A549 (cell line): ENCODE data around the gene LYRM2. TPM values are rescaled to one million over a fixed set of nuclear protein-coding genes. Genes with fewer than 3 reads are reported as not detected.

Experiments used
- ATAC-seq, 2 experiments: fragments of 200-7000 bp in 1 of 2; fragments of >200 bp in 1 of 2; cut with Nextera tagmentation in 1 of 2; cut with Tn5 transposase in 1 of 2; 3 replicates each; pipeline versions ENCODE4 v1.8.0 to v1.9.1; 2018 to 2020; ENCODE audit warnings: mild to moderate bottlenecking in 1 of 2, moderate library complexity in 1 of 2
- CTCF ChIA-PET: fragments of 300-600 bp; sonication (Branson Sonifier 250); formaldehyde crosslinking; extraction: SDS; loops from one replicate; lab custom pipeline; 2021; ENCODE audit warnings: antibody characterized with exemption, inconsistent platforms; lab: Yijun Ruan, JAX
- POLR2A ChIA-PET: fragments of 350-600 bp; formaldehyde crosslinking; extraction: SDS; loops from one replicate; lab custom pipeline; 2021; ENCODE audit warnings: antibody characterized with exemption, inconsistent platforms; lab: Yijun Ruan, JAX
- DNase-seq, 2 experiments: peaks; one replicate each; pipeline versions ENCODE4 v3.0.0 to v3.0.0-alpha.2; 2011 to 2016; ENCODE audit warnings: low read depth in 1 of 2, low spot score in 1 of 2
- FAIRE-seq: peaks from 2 replicates; lab custom pipeline; 2011; peaks lifted over from hg19 to GRCh38; lab: Jason Lieb, UNC
- H3K27ac ChIP-seq, 2 experiments: fragments of >200 bp; sonication (Bioruptor Twin); formaldehyde crosslinking; 3 replicates each; pipeline ENCODE4 v1.5.1; 2016 to 2017
- H3K4me1 ChIP-seq: fragments of >200 bp; sonication (Bioruptor Twin); formaldehyde crosslinking; 3 replicates; pipeline ENCODE4 v1.6.1; 2016
- H3K4me2 ChIP-seq: fragments of >200 bp; sonication (Bioruptor Twin); formaldehyde crosslinking; 3 replicates; pipeline ENCODE4 v1.6.1; 2016
- H3K4me3 ChIP-seq: fragments of >200 bp; sonication (Bioruptor Twin); formaldehyde crosslinking; 3 replicates; pipeline ENCODE4 v1.5.1; 2016
- H3K9me3 ChIP-seq: fragments of >200 bp; sonication (Bioruptor Twin); formaldehyde crosslinking; 3 replicates; pipeline ENCODE4 v1.6.1; 2016
- ATOH8 ChIP-seq: fragments of 250-450 bp; sonication (Bioruptor Pico); IDR thresholded peaks from 2 replicates; pipeline ENCODE4 v1.5.0; 2020; ENCODE audit warnings: low read depth, mild to moderate bottlenecking, moderate library complexity
- BHLHE40 ChIP-seq: IDR thresholded peaks from 2 replicates; pipeline ENCODE4 v1.6.1; 2012; ENCODE audit warnings: low read depth, low read length, inconsistent platforms
- CBX8 ChIP-seq: fragments of 200-600 bp; sonication (generic); IDR thresholded peaks from 2 replicates; pipeline ENCODE4 v1.6.1; 2016
- CHD2 ChIP-seq: fragments of 150-350 bp; IDR thresholded peaks from 2 replicates; pipeline ENCODE4 v1.6.1; 2014; ENCODE audit warnings: low read length; ENCODE audit not compliant: partially characterized antibody
- CHD4 ChIP-seq: fragments of 200-600 bp; sonication (generic); IDR thresholded peaks from 2 replicates; pipeline ENCODE4 v1.6.1; 2016; ENCODE audit warnings: antibody characterized with exemption, mild to moderate bottlenecking, borderline replicate concordance
- E2F6 ChIP-seq: IDR thresholded peaks from 2 replicates; pipeline ENCODE4 v1.6.1; 2012; ENCODE audit warnings: low read depth, borderline replicate concordance
- EHF ChIP-seq: fragments of 250-450 bp; sonication (Bioruptor Pico); IDR thresholded peaks from 2 replicates; pipeline ENCODE4 v1.5.0; 2020; ENCODE audit warnings: mild to moderate bottlenecking
- FOSB ChIP-seq: fragments of 250-450 bp; sonication (Bioruptor Pico); IDR thresholded peaks from 2 replicates; pipeline ENCODE4 v1.5.0; 2020; ENCODE audit warnings: mild to moderate bottlenecking, moderate library complexity
- GATA3 ChIP-seq: IDR thresholded peaks from 2 replicates; pipeline ENCODE4 v1.6.1; 2012; ENCODE audit warnings: borderline replicate concordance
- HEYL ChIP-seq: fragments of 250-450 bp; sonication (Bioruptor Pico); IDR thresholded peaks from 2 replicates; pipeline ENCODE4 v1.8.0; 2021; ENCODE audit warnings: mild to moderate bottlenecking, moderate library complexity
- HOXA7 ChIP-seq: fragments of 250-450 bp; sonication (Bioruptor Pico); IDR thresholded peaks from 2 replicates; pipeline ENCODE4 v1.5.0; 2020; ENCODE audit warnings: mild to moderate bottlenecking, moderate library complexity
- HOXB13 ChIP-seq: fragments of 250-450 bp; sonication (Bioruptor Pico); IDR thresholded peaks from 2 replicates; pipeline ENCODE4 v1.5.0; 2020; ENCODE audit warnings: low read depth, mild to moderate bottlenecking, moderate library complexity
- HOXB5 ChIP-seq: fragments of 250-450 bp; sonication (Bioruptor Pico); IDR thresholded peaks from 2 replicates; pipeline ENCODE4 v1.5.0; 2020; ENCODE audit warnings: mild to moderate bottlenecking, moderate library complexity
- MAX ChIP-seq: IDR thresholded peaks from 2 replicates; pipeline ENCODE4 v1.6.1; 2012
- MAZ ChIP-seq: fragments of 150-350 bp; IDR thresholded peaks from 2 replicates; pipeline ENCODE4 v1.6.1; 2014; ENCODE audit warnings: antibody characterized with exemption, low read depth, low read length, borderline replicate concordance
- POLR2AphosphoS2 ChIP-seq: conservative IDR thresholded peaks from 2 replicates; pipeline ENCODE4 v1.6.1; 2012; ENCODE audit warnings: low read length, improper control_type of control experiment, inconsistent platforms
- RAD21 ChIP-seq, 2 experiments: fragments of >200 bp in 1 of 2; sonication (Bioruptor Twin) in 1 of 2; formaldehyde crosslinking in 1 of 2; IDR thresholded peaks in 1 of 2; conservative IDR thresholded peaks in 1 of 2; 2 replicates in 1 of 2; 3 replicates in 1 of 2; pipeline ENCODE4 v1.6.1; 2012 to 2018; ENCODE audit warnings: inconsistent platforms in 1 of 2
- RARB ChIP-seq: fragments of 250-450 bp; sonication (Bioruptor Pico); IDR thresholded peaks from 2 replicates; pipeline ENCODE4 v1.8.0; 2021; ENCODE audit warnings: mild to moderate bottlenecking, moderate library complexity
- RNF2 ChIP-seq: fragments of 200-600 bp; sonication (generic); IDR thresholded peaks from 2 replicates; pipeline ENCODE4 v1.6.1; 2016; ENCODE audit warnings: low read depth, mild to moderate bottlenecking, antibody characterized with exemption, moderate library complexity, borderline replicate concordance
- ZNF302 ChIP-seq: fragments of 250-450 bp; sonication (Bioruptor Pico); IDR thresholded peaks from 2 replicates; pipeline ENCODE4 v1.9.0; 2021; ENCODE audit warnings: inconsistent platforms, mild to moderate bottlenecking, moderate library complexity
- WGBS: methylation state at CpG from one replicate; pipeline ENCODE4 v1.1.6; 2017; ENCODE audit errors: missing lambda C conversion rate; 5-methylcytosine and 5-hydroxymethylcytosine counted together
- polyA plus RNA-seq, 4 experiments: library from polyadenylated mRNA; depleted of rRNA in 3 of 4; stranded (reverse); fragments of >200 nt; fragmentation: RNase III in 1 of 4; extraction: RNeasy Plus Mini Kit Qiagen cat#74134 plus additional on column Dnase treatment in 1 of 4; gene quantifications; 2 replicates in 3 of 4; 3 replicates in 1 of 4; pipeline ENCODE4 v1.2.3, GENCODE V29; 2011 to 2017
- TF ChIP-seq, protein P1 (sequence below): fragments of 250-450 bp; sonication (Bioruptor Pico); IDR thresholded peaks from 2 replicates; pipeline ENCODE4 v1.5.0; 2021; ENCODE audit warnings: mild to moderate bottlenecking, moderate library complexity, borderline replicate concordance
- TF ChIP-seq, protein P2 (sequence below): fragments of >200 bp; sonication (Bioruptor Twin); formaldehyde crosslinking; IDR thresholded peaks from 2 replicates; pipeline ENCODE4 v1.6.1; 2016
- TF ChIP-seq, protein P3 (sequence below): IDR thresholded peaks from 2 replicates; pipeline ENCODE4 v1.6.1; 2012
- TF ChIP-seq, protein P4 (sequence below): fragments of >200 bp; sonication (Bioruptor Twin); formaldehyde crosslinking; IDR thresholded peaks from 3 replicates; pipeline ENCODE4 v1.6.1; 2016

LYRM2 gene
- polyA plus RNA-seq, 2 of the 4 experiments (the other 2 are of a cell fraction) = 33.2 to 56.0 TPM

- DNase-seq (no peak), FAIRE-seq (no peak)
Measured at GRCh38 chr6:89655122-89655521, 16.6 kb upstream of the LYRM2 start.

DNA sequence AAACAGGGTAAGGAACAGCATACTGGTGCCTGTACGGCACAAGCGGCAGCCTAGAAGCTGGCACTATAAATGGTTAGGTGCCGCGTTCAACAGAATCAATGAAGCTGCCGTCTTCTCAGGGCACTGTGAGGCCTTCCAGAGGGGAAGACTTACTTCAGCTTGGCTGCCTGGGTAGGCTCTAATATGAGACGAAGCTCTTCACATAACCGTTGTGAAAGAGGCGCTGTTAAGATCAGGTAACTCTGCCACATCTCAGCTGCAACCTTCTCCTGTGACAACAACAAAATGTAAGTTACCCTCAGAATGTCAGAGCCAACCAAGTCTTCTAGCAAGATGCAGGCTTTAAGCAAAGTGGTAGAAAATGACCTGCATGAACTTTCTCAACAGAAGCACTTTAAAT is 12.0 kb upstream of the LYRM2 start:
- 94% methylated on average over 8 of the region's 8 CpGs for WGBS
- no peak for DNase-seq
- Histone ChIP-seq H3K4me2 (no peak overlapping the region), H3K4me1 (no peaks in the 10 kb centered on the region), H3K27ac (no peak overlapping the region), H3K4me3 (no peak overlapping the region), H3K9me3 (no peaks in the 10 kb centered on the region)
- ChIA-PET POLR2A (no interaction called here), CTCF (no interaction called here)
- TF ChIP-seq HOXA7 (CRISPR knock-in tag) (no peak), RARB (CRISPR knock-in tag) (no peak), E2F6 (no peak), CHD4 (no peak), MAX (no peak), EHF (CRISPR knock-in tag) (no peak), FOSB (no peak), ATOH8 (CRISPR knock-in tag) (no peak), CHD2 (no peak)
- TF ChIP-seq, protein P1, sequence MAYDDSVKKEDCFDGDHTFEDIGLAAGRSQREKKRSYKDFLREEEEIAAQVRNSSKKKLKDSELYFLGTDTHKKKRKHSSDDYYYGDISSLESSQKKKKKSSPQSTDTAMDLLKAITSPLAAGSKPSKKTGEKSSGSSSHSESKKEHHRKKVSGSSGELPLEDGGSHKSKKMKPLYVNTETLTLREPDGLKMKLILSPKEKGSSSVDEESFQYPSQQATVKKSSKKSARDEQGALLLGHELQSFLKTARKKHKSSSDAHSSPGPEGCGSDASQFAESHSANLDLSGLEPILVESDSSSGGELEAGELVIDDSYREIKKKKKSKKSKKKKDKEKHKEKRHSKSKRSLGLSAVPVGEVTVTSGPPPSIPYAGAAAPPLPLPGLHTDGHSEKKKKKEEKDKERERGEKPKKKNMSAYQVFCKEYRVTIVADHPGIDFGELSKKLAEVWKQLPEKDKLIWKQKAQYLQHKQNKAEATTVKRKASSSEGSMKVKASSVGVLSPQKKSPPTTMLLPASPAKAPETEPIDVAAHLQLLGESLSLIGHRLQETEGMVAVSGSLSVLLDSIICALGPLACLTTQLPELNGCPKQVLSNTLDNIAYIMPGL (CRISPR knock-in tag) = no peak
- FAIRE-seq = no peak
- ATAC-seq = no peak

More at GRCh38 chr6:89655122-89655521, 16.6 kb upstream of the LYRM2 start:
- H3K27ac ChIP-seq = no peak overlapping the region
- no peak for ATAC-seq
- CTCF ChIA-PET = interaction anchor here (0.6 kb wide), 1 partner anchor 45 kb away, joined by 3 read pairs; no protein-coding TSS in a partner anchor
- 81% methylated on average over 2 of the region's 2 CpGs for WGBS
- no peaks in the 10 kb centered on the region for H3K9me3 ChIP-seq
- H3K4me3 ChIP-seq = no peak overlapping the region
- POLR2A ChIA-PET = no interaction called here
- H3K4me2 ChIP-seq = no peak overlapping the region
- no peaks in the 10 kb centered on the region for H3K4me1 ChIP-seq
- TF ChIP-seq RAD21 (conservative IDR thresholded peaks at IDR 0.05 in 1 of 2, IDR thresholded peaks at IDR 0.05 in 1 of 2) = no peak
- TF ChIP-seq HEYL (CRISPR knock-in tag) = no peak
- TF ChIP-seq, protein P2, sequence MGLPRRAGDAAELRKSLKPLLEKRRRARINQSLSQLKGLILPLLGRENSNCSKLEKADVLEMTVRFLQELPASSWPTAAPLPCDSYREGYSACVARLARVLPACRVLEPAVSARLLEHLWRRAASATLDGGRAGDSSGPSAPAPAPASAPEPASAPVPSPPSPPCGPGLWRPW = no peak
- no peak for TF ChIP-seq RNF2
- TF ChIP-seq ZNF302 (CRISPR knock-in tag) = no peak
- no peak for TF ChIP-seq EHF (CRISPR knock-in tag)
- no peak for TF ChIP-seq HOXB13
- TF ChIP-seq, all 56 proteins: peak for 0

GRCh38 chr6:89649682-89650081 is 11.1 kb upstream of the LYRM2 start:
- DNase-seq = no peak
- H3K9me3 ChIP-seq = no peaks in the 10 kb centered on the region
- no peak overlapping the region for H3K4me3 ChIP-seq
- ChIA-PET CTCF (no interaction called here), POLR2A (no interaction called here)
- no peak overlapping the region for H3K4me2 ChIP-seq
- no peak overlapping the region for H3K27ac ChIP-seq
- no peak for FAIRE-seq
- H3K4me1 ChIP-seq = 0 out of 3 replicates have a peak, but pooled peaks cover 4% of the 10 kb centered on the region
- no peak for ATAC-seq
- 85% methylated on average over 1 of the region's 1 CpG for WGBS
- TF ChIP-seq POLR2AphosphoS2 (no peak), GATA3 (no peak), BHLHE40 (no peak), MAZ (no peak), CHD4 (no peak), HOXB5 (CRISPR knock-in tag) (no peak), E2F6 (no peak), CBX8 (no peak)
- TF ChIP-seq, protein P2 = no peak
- TF ChIP-seq, protein P1 (CRISPR knock-in tag) = no peak
- TF ChIP-seq, protein P3, sequence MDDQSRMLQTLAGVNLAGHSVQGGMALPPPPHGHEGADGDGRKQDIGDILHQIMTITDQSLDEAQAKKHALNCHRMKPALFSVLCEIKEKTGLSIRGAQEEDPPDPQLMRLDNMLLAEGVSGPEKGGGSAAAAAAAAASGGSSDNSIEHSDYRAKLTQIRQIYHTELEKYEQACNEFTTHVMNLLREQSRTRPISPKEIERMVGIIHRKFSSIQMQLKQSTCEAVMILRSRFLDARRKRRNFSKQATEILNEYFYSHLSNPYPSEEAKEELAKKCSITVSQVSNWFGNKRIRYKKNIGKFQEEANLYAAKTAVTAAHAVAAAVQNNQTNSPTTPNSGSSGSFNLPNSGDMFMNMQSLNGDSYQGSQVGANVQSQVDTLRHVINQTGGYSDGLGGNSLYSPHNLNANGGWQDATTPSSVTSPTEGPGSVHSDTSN = no peak
- TF ChIP-seq, protein P4, sequence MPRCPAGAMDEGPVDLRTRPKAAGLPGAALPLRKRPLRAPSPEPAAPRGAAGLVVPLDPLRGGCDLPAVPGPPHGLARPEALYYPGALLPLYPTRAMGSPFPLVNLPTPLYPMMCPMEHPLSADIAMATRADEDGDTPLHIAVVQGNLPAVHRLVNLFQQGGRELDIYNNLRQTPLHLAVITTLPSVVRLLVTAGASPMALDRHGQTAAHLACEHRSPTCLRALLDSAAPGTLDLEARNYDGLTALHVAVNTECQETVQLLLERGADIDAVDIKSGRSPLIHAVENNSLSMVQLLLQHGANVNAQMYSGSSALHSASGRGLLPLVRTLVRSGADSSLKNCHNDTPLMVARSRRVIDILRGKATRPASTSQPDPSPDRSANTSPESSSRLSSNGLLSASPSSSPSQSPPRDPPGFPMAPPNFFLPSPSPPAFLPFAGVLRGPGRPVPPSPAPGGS = no peak
